Keratinocyte (primary cell): ENCODE results near the gene TRPM6. TPM values are rescaled to one million over a fixed set of nuclear protein-coding genes. Genes with fewer than 3 reads are reported as not detected.

ENCODE experiments used
- DNase-seq: peaks from one replicate; pipeline ENCODE4 v3.0.0-alpha.2; 2011; ENCODE audit warnings: low read depth, missing footprints, low spot score
- FAIRE-seq: peaks from 2 replicates; lab custom pipeline; 2011; peaks lifted over from hg19 to GRCh38; lab: Jason Lieb, UNC
- H2AFZ ChIP-seq: 2 replicates; pipeline ENCODE4 v1.6.0; 2012; ENCODE audit warnings: low read length, control low read depth, inconsistent platforms; ENCODE audit not compliant: control insufficient read depth
- H3K27ac ChIP-seq: 2 replicates; pipeline ENCODE4 v1.5.1; 2011; ENCODE audit warnings: low read length; ENCODE audit not compliant: control insufficient read depth, insufficient read depth
- H3K27me3 ChIP-seq: 3 replicates; pipeline ENCODE4 v1.6.0; 2011; ENCODE audit warnings: low read length; ENCODE audit not compliant: control insufficient read depth, insufficient read depth; ENCODE audit errors: extremely low read depth
- H3K36me3 ChIP-seq, 2 experiments: 2 replicates in 1 of 2; 3 replicates in 1 of 2; pipeline ENCODE4 v1.5.1; 2011; ENCODE audit warnings: low read length in 2 of 2, mild to moderate bottlenecking in 1 of 2; ENCODE audit not compliant: control insufficient read depth in 2 of 2, insufficient read depth in 2 of 2; ENCODE audit errors: extremely low read depth in 1 of 2
- H3K4me1 ChIP-seq: 3 replicates; pipeline ENCODE4 v1.5.1; 2011; ENCODE audit warnings: low read length; ENCODE audit not compliant: control insufficient read depth, insufficient read depth; ENCODE audit errors: extremely low read depth
- H3K4me2 ChIP-seq: 3 replicates; pipeline ENCODE4 v1.6.0; 2011; ENCODE audit warnings: low read depth, low read length; ENCODE audit not compliant: control insufficient read depth, insufficient read depth; ENCODE audit errors: extremely low read depth
- H3K4me3 ChIP-seq, 3 experiments: fragments of 200-600 bp in 1 of 3; sonication (generic) in 1 of 3; 2 replicates in 2 of 3; 3 replicates in 1 of 3; pipeline ENCODE4 v1.5.1; 2011 to 2016; ENCODE audit warnings: low read length in 3 of 3, mild to moderate bottlenecking in 3 of 3, control low read depth in 2 of 3, inconsistent platforms in 1 of 3, low read depth in 1 of 3, mixed read lengths in 1 of 3, mixed run types in 1 of 3, moderate library complexity in 1 of 3; ENCODE audit not compliant: control insufficient read depth in 2 of 3, insufficient read depth in 2 of 3; ENCODE audit errors: extremely low read depth in 1 of 3
- H3K79me2 ChIP-seq: 2 replicates; pipeline ENCODE4 v1.6.0; 2012; ENCODE audit warnings: low read length; ENCODE audit not compliant: control insufficient read depth, insufficient read depth
- H3K9ac ChIP-seq: 3 replicates; pipeline ENCODE4 v1.6.0; 2011; ENCODE audit warnings: low read length; ENCODE audit not compliant: control insufficient read depth, insufficient read depth; ENCODE audit errors: extremely low read depth
- H3K9me1 ChIP-seq: 3 replicates; pipeline ENCODE4 v1.6.0; 2011; ENCODE audit warnings: low read length; ENCODE audit not compliant: control insufficient read depth, insufficient read depth; ENCODE audit errors: extremely low read depth
- H3K9me3 ChIP-seq: 2 replicates; pipeline ENCODE4 v1.5.1; 2012; ENCODE audit warnings: low read depth, low read length; ENCODE audit not compliant: control insufficient read depth
- H4K20me1 ChIP-seq: 3 replicates; pipeline ENCODE4 v1.6.0; 2011; ENCODE audit warnings: low read length; ENCODE audit not compliant: control insufficient read depth, insufficient read depth; ENCODE audit errors: extremely low read depth
- EZH2 ChIP-seq: IDR thresholded peaks from one replicate; pipeline ENCODE4 v1.6.1; 2012; ENCODE audit warnings: inconsistent platforms, mild to moderate bottlenecking, low read length, moderate library complexity
- dilution Hi-C: fragments of 300-500 bp; cut with MboI; formaldehyde crosslinking; loops from one replicate; pipeline ENCODE4 v1.7.0; 2020; ENCODE audit warnings: low sequenced_read_pairs; ENCODE audit not compliant: extremely low pct_ligation_motif_present
- polyA plus RNA-seq, 5 experiments: library from polyadenylated mRNA; depleted of rRNA in 3 of 5; stranded (reverse) in 3 of 5; stranded (forward) in 1 of 5; unstranded in 1 of 5; fragments of >200 nt; gene quantifications; 1 replicate in 1 of 5; 2 replicates in 3 of 5; 3 replicates in 1 of 5; pipeline versions ENCODE4 v1.2.1 to v1.2.3, GENCODE V29; 2011 to 2012; ENCODE audit warnings: missing spikeins in 2 of 5, low read depth in 1 of 5, low replicate concordance in 1 of 5
- TF ChIP-seq, protein P1 (sequence below), 3 experiments: IDR thresholded peaks in 1 of 3; conservative IDR thresholded peaks in 1 of 3; optimal IDR thresholded peaks in 1 of 3; 2 replicates in 2 of 3; 3 replicates in 1 of 3; pipeline versions ENCODE3 to v1.5.1; 2011; ENCODE audit warnings: low read length in 3 of 3, mild to moderate bottlenecking in 3 of 3, moderate library complexity in 2 of 3, control low read depth in 1 of 3, inconsistent platforms in 1 of 3; ENCODE audit not compliant: insufficient read depth in 2 of 3; ENCODE audit errors: extremely low read depth in 1 of 3

Gene TRPM6
- polyA plus RNA-seq, 1 donor (not counting 4 experiments of a cell fraction or from before 2014, with no cell fraction given): 0.18 TPM

DNA sequence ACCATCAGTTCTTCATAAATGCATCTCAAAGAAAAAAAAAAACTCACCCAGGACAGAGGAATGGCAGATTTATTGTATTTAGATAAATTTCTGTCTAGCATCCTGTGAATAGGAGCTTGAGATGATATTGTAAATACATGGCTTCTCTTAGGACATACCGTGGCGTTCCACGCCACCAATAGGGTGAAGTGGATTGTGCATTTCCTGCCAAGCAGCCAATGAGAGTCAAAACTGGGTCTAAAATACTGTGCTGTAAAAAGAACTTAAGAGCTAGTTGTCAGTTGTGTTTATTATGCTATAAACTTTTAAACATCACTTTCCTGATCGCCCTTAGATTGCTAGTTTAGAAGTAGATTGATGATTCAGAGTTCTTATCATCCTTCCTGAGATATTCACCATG is 20.9 kb upstream of the TRPM6 start:
- dilution Hi-C loops: no loop called here
- no peak overlapping the region for H2AFZ ChIP-seq
- H3K27ac ChIP-seq: no peak overlapping the region
- no peak overlapping the region for H3K4me3 ChIP-seq
- DNase-seq (no peak), FAIRE-seq (no peak)
- no peaks in the 10 kb centered on the region for H3K36me3 ChIP-seq
- H3K79me2 ChIP-seq: no peaks in the 10 kb centered on the region
- H3K9me3 ChIP-seq: no peaks in the 10 kb centered on the region
- no peaks in the 10 kb centered on the region for H4K20me1 ChIP-seq
- H3K9me1 ChIP-seq: no peaks in the 10 kb centered on the region
- H3K27me3 ChIP-seq: no peaks in the 10 kb centered on the region
- no peak for TF ChIP-seq EZH2
- TF ChIP-seq, protein P1, sequence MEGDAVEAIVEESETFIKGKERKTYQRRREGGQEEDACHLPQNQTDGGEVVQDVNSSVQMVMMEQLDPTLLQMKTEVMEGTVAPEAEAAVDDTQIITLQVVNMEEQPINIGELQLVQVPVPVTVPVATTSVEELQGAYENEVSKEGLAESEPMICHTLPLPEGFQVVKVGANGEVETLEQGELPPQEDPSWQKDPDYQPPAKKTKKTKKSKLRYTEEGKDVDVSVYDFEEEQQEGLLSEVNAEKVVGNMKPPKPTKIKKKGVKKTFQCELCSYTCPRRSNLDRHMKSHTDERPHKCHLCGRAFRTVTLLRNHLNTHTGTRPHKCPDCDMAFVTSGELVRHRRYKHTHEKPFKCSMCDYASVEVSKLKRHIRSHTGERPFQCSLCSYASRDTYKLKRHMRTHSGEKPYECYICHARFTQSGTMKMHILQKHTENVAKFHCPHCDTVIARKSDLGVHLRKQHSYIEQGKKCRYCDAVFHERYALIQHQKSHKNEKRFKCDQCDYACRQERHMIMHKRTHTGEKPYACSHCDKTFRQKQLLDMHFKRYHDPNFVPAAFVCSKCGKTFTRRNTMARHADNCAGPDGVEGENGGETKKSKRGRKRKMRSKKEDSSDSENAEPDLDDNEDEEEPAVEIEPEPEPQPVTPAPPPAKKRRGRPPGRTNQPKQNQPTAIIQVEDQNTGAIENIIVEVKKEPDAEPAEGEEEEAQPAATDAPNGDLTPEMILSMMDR (optimal IDR thresholded peaks at IDR 0.05 in 1 of 3, IDR thresholded peaks at IDR 0.05 in 1 of 3, conservative IDR thresholded peaks at IDR 0.05 in 1 of 3; ENCODE audit: extremely low read depth in 1 of 3, insufficient read depth in 2 of 3, low read length in 3 of 3): no peak
- no peaks in the 10 kb centered on the region for H3K4me1 ChIP-seq
- H3K4me2 ChIP-seq: no peak overlapping the region
- no peak overlapping the region for H3K9ac ChIP-seq

DNA sequence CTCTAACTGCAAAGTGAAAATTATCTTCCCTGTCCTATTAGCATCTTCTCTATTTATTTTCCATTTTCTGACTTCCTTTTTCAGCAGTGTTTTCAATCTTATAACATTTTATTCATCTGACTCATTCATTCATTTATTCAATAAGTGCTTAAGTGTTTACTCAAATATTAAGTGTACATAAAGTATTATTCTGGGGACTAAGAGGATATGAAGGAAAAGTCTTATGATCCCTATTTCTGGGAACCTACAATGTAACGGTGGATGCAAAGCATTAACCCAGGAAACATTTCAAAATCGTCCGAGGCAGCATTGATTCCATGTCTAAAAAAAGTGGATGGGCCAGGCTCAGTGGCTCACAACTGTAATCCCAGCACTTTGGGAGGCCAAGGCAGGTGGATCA is 19.4 kb upstream of the TRPM6 start:
- H3K36me3 ChIP-seq: no peaks in the 10 kb centered on the region
- no peak overlapping the region for H3K9ac ChIP-seq
- no peaks in the 10 kb centered on the region for H3K9me3 ChIP-seq
- H3K4me2 ChIP-seq: no peak overlapping the region
- dilution Hi-C loops: no loop called here
- H4K20me1 ChIP-seq: no peaks in the 10 kb centered on the region
- FAIRE-seq (no peak), DNase-seq (no peak)
- no peak overlapping the region for H3K4me3 ChIP-seq
- H3K9me1 ChIP-seq: no peaks in the 10 kb centered on the region
- no peak overlapping the region for H3K27ac ChIP-seq
- no peaks in the 10 kb centered on the region for H3K4me1 ChIP-seq
- H3K27me3 ChIP-seq: no peaks in the 10 kb centered on the region
- no peaks in the 10 kb centered on the region for H3K79me2 ChIP-seq
- no peak overlapping the region for H2AFZ ChIP-seq
- TF ChIP-seq EZH2: no peak
- TF ChIP-seq, protein P1 (optimal IDR thresholded peaks at IDR 0.05 in 1 of 3, IDR thresholded peaks at IDR 0.05 in 1 of 3, conservative IDR thresholded peaks at IDR 0.05 in 1 of 3; ENCODE audit: extremely low read depth in 1 of 3, insufficient read depth in 2 of 3, low read length in 3 of 3): no peak
